CD4-positive, alpha-beta T cell treated with Interleukin-17A for 4 hours (primary cell): ENCODE results near the gene TMEM176A.
"Not testable (repeated sequence)": the region's sequence is repeated elsewhere in the genome, so short reads cannot be mapped to it uniquely, and the experiment has no call there.

Source experiments
- DNase-seq: peaks from one replicate; pipeline ENCODE4 v3.0.0-alpha.2; 2020; ENCODE audit warnings: mixed read lengths

The TMEM176A gene

DNA sequence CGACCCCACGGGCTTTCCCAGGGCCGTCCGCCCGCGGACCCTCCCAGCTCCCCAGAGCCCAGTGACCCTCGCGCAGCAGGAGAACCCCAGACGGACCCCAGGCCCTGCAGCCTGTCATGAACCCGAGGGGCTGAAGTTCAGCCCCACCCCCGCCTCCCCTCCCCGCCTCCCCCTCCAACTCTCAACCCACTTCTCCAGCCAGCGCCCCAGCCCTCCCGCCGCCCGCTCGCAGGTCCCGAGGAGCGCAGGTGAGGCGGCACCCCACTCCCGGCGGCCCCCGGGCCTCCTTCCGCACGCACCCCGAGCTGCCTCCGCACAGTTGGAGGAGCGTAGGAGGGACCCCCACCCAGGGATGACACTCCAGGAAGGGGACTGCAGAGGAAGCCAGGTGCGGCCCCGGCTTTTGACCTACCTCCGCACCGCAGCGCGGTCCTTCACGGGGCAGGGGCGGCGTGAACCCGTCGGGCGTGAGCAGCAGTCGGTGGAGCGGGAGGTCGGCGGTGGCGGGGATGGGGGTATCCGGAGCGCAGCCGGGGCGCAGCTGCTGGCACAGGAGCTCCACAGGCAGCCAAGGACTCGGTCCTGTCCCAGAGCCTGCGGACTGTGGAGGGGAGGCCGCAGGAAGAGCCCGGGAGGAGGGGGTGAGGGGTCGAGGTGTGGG lies at the start of gene TMEM176A:
Gene TMEM176A, plus strand, starts transcription at position 189 of the 661 bp plus-strand sequence. CDS start 782 bp downstream, outside the sequence.
- peak; percentile 41 for DNase-seq

DNA sequence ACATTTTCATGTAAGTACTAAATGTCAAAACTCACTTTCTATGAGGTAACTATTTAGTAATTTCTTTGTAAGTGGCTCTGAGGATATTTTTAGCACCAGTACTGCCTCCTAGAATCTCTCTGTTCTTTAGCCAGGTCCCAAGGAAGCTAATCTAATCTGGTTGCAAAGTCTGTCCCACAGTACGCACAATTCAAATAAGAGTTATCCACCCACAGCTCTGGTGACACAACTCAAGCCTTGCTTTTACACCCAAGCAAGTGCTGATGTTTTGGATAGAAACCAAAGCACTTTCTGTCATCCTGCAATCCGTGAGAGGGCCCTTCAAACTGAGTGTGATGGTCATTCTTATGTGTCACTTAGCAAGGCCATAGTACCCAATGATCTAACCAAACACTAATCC lies 48.9 kb upstream of the TMEM176A start:
- DNase-seq = peak; percentile 19

- DNase-seq = peak; percentile 12
Observed at GRCh38 chr7:150753239-150753638, 47.3 kb upstream of the TMEM176A start.

GRCh38 chr7:150753826-150754603 lies 46.6 kb upstream of the TMEM176A start:
- peak; percentile 53 for DNase-seq

- peak; percentile 37 for DNase-seq
Observed at GRCh38 chr7:150754951-150755350, 45.6 kb upstream of the TMEM176A start.

DNA sequence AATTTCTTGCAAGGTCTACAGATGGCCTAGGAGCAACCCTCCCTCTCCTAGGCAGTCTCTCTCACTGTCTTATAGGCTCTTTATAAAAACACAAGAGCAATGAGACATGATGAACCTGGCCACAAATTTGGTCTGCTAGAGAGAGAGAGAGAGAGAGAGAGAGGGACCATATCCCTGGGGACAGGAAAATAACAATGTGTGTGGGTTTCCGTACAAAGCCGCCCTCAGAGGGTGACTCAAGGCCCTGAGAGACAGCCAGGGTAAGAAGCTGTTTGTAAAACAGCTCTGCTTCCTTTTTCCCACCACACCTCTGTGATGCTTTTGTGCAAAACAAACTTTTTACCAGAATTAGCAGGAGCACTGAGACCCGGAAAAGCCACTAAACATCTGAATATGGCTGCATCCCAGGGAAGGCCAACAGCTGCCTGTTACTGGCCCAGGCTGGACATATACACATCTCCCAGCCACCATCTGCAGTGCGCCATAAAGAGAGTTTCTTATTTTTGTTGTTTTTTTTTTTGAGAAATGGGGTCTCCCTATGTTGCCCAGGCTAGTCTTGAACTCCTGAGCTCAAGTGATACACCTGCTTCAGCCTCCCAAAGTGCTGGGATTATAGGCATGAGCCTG lies 45.0 kb upstream of the TMEM176A start:
- DNase-seq = peak; percentile 83

- DNase-seq = peak; percentile 29
Observed at GRCh38 chr7:150756166-150756565, 44.4 kb upstream of the TMEM176A start.

DNA sequence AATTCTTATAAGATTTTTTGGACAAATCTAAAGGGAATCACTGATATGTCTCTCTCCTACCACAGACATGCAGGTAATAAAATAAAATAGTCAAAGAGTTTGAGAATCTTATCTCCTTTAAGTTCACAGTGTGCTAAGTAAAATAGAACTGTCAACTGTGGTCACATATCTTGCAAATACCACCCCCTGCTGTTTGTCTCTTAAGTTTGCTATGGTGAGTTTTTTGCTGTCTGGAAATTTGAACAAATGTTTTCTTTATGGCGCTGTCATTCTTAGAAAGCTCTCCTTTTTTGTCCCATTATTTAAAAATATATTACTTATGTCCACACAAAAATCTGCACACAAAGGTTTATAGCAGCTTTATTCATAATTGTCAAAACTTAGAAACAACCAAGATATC lies 43.7 kb upstream of the TMEM176A start:
- peak; percentile 48 for DNase-seq

GRCh38 chr7:150759479-150759878 lies 41.1 kb upstream of the TMEM176A start:
- DNase-seq = no peak

DNA sequence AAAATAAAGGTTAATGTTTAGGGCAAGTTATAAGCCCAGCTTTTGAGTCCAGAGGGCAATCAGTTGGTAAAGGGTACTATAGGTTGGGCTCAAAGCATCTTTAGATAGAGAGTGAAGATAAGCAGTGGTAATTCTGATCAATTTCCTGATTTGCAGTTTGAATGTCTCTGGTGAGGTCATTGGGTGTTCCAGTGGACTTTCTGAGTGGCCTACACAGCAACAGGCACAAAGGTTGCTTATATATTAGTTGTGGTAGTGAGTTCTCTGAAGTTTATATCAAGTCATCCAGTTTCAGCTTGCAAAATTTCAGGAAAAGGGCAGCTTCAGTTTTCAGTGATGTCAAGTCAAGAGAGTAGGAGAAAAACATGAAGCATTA lies 34.2 kb upstream of the TMEM176A start:
- no peak for DNase-seq

DNA sequence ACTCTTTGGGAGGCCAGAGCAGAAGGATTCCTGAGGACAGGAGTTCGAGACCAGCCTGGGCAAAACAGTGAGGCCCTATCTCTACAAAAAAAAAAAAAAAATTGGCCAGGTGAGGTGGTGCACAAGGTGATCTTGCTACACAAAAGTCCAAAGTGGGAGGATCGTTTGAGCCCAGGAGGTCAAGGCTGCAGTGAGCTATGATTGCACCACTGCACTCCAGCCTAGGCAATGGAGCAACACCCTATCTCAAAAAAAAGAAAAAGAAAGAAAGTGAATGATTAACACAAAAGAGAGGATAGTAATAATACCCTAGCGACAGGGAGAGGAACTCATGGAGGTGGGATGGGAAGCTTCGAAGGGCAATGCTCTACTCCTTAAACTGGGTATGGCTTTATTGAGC lies 30.8 kb upstream of the TMEM176A start:
- DNase-seq = no peak

DNA sequence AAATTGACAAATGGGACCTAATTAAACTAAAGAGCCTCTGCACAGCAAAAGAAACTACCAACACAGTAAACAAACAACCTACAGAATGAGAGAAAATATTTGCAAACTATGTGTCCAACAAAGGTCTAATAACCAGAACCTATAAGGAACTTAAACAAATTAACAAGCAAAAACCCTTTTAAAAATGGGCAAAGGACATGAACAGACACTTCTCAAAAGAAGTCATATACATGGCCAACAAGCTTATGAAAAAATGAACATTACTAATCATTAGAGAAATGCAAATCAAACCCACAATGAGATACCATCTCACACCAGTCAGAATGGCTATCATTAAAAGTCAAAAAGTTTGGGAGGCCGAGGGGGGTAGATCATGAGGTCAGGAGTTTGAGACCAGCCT lies 26.4 kb upstream of the TMEM176A start:
- DNase-seq = not testable (repeated sequence)

DNA sequence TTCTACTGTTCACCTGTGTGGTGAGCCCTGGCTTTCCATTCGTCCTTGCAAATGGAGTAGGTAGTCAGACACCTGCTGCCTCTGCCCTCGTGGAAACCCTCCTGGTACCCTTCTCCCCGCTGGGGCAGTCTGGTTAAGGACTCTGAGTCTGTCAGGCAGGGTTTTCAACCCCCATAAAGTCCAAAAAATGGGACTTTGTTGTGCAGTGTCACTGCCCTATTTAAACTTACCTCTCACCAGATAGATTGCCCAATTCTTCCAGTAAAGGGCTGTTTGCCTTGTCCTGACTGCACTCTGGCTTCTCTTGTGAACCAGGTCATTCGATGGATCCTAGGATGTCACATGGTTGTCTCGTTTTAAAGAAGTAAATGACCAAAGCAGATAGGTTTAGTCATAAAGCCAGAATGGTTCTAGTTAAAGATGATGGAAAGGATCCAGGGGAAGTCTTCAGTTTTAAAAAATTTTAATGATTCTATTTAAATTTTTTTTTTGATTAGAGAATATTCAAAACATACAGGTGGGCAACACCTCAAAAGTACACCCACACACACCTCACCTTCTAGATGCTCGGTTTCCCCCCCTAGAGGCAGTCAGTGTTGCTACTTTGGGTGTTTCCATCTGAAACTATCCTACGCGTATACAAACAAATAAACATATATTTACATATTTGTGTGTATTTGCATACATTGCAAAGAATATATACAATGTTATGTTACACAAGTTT lies 22.4 kb upstream of the TMEM176A start:
- DNase-seq = no peak

DNA sequence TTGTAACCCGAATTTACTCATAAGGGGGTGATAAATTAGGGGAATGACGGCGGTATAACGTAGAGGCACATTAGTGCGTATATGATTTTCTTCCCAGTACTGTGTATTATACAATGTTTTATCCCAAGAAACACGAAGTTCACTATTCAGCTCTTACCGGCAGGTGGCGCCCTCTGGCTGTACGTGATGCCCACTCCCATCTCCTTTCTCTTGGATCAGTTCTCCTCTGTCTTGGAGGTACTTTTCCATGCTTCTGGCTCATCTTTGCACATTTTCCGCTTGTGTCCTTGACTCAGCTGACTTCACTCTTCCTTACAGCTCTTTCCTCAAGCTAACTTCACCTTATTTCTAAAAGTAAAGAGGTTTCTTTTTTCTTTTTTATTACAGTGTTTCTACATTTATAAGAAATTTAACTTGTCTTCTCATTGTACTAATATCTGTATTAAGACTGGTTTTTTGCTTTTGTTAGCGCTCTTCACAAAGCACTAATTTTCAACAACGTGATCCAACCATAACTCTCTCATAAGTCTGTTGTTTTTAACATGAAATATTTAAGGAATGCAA lies 21.7 kb upstream of the TMEM176A start:
- DNase-seq = peak; percentile 85

- DNase-seq = no peak
Observed at GRCh38 chr7:150780292-150780691, 20.3 kb upstream of the TMEM176A start.

DNA sequence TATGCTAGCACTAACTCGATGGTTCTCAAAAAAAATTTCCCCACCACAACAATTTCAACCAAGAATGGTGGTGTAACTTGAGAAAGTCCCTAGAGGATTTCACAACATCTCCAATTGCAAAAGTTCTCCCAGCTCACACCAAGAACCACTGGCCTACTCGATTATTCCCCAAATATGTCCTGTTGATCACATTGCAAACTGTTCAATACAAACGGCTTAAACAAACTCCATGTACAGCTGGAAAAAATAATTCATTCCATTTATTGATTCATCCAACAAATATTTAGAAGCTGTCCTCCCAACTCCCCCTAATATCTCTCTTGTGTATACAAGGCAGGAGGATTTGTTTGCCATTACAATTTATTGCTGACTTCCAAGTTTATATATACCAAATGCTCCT lies 19.5 kb upstream of the TMEM176A start:
- DNase-seq = no peak

DNA sequence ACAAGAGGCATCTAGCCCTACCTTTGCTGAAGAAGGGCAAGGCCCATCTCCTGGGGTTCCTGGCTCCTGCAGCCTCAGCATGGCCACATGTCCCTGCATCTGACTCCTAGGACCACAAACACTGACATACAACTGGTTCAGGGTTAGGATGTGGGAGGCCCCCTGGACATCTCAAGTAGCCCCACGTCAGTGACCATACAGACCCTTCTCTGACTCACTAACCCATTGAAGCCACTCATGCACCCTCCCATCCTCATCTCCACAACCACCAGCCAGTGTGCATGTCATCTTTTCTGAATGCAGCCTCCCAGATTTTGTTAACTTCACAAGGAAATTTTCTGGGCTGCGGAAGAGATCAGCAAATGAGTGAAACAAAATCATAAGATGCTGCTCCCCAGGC lies 18.6 kb upstream of the TMEM176A start:
- no peak for DNase-seq

- no peak for DNase-seq
Observed at GRCh38 chr7:150784120-150784736, 16.3 kb upstream of the TMEM176A start.

GRCh38 chr7:150784954-150785353 lies 15.6 kb upstream of the TMEM176A start:
- DNase-seq = no peak

DNA sequence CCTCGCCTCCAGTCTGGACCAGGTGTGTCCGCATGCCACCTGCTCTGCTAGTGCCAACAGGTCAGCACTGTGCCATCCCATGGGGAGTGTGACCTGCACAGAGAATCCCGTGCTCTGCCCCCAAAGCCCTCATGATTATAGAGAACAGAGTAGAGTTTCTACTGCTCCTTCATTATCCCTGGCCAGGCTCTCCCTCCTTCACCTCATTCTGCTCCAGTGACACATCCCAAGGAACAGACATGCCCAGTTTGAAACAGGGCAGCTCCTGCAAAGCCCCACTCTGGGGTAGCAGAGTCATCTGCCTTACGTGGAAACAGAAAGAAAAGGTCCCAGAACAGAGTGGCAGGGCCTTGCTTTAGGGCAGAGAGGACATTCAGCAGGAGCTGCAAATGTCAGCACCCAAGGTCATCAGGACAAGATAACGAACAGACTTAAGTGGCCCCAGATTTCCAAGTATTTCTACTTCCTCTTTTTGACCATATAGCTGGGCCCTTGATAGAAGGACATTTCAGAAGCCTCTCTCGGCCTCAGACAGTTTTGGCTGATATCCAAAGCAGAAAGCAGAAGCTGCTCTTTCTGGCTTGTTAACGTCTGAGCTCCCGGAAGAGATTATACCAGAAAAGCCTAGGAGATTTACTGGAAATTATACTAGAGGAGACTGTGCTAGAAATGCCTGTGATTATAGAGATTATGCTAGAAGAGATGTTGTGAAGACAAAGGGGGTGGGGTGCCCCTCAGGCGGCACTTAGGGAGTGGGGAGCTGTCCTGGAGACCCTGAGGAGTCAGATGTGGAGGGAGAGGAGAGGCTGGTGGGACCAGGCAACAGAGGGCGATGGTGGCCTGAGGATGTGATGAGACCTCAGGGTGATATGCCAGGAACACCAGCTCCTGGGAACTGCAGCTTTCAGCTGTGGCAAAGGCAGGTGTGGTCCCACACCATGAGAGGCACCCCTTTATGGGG lies 13.0 kb upstream of the TMEM176A start:
- no peak for DNase-seq
